Sciatic nerve (tissue), 2 donors: Measurements from ENCODE around the gene ATG101. TPM values are rescaled to one million over a fixed set of nuclear protein-coding genes. Genes with fewer than 3 reads are reported as not detected.
"Not testable (repeated sequence)": the region's sequence is repeated elsewhere in the genome, so short reads cannot be mapped to it uniquely, and the experiment has no call there.

Experiments
- ATAC-seq: fragments of 200-7000 bp; cut with Tn5 transposase; one replicate; pipeline ENCODE4 v1.9.1; 2020; ENCODE audit warnings: mild to moderate bottlenecking, moderate library complexity
- DNase-seq: peaks from one replicate; pipeline ENCODE4 v3.0.0-alpha.2; 2020; ENCODE audit warnings: low spot score
- intact Hi-C: fragments of 100-400 bp; cut with DNase I; formaldehyde crosslinking; loops from one replicate; pipeline ENCODE4 v1.14.2; 2022
- total RNA-seq: library from RNA; stranded (reverse); fragmentation: NEBNext Ultra II Directional; extraction: Animal tissue kit (Norgen Biotek cat#: 25700); gene quantifications from one replicate; pipeline ENCODE4 v1.2.1, GENCODE V29; 2021
- donor health status: DM: no; HTN: no; CAD: no.
- donor health status: DM: no; HTN: no; CAD: no.

The ATG101 gene
- total RNA-seq, 1 donor from 2014 or later: 28.2 TPM

GRCh38 chr12:52087961-52088820, 18.4 kb downstream of the ATG101 start:
- intact Hi-C loops: loop anchor here (10.0 kb wide), 1 partner anchor 253 kb away; no protein-coding TSS in a partner anchor
- ATAC-seq: no peak
- no peak for DNase-seq

- ATAC-seq: no peak
- intact Hi-C loops: loop anchor here (10.0 kb wide), 1 partner anchor 255 kb away; no protein-coding TSS in a partner anchor
Observed at GRCh38 chr12:52089491-52089890, 19.7 kb downstream of the ATG101 start.

GRCh38 chr12:52090291-52090690, 20.5 kb downstream of the ATG101 start:
- DNase-seq: no peak
- intact Hi-C loops: no loop called here
- ATAC-seq: no peak

More at GRCh38 chr12:52089491-52089890, 19.7 kb downstream of the ATG101 start:
- DNase-seq: no peak

- ATAC-seq (no peak), DNase-seq (no peak)
- intact Hi-C loops: no loop called here
Observed at GRCh38 chr12:52091061-52091460, 21.3 kb downstream of the ATG101 start.

- no peak for DNase-seq
- intact Hi-C loops: no loop called here
- no peak for ATAC-seq
Observed at GRCh38 chr12:52091869-52092268, 22.1 kb downstream of the ATG101 start.

GRCh38 chr12:52093346-52093745, 23.6 kb downstream of the ATG101 start:
- ATAC-seq: no peak
- intact Hi-C loops: no loop called here
- no peak for DNase-seq

GRCh38 chr12:52096332-52097044, 26.7 kb downstream of the ATG101 start:
- intact Hi-C loops: no loop called here
- ATAC-seq (no peak), DNase-seq (no peak)

GRCh38 chr12:52097045-52097666, 27.4 kb downstream of the ATG101 start:
- intact Hi-C loops: no loop called here
- DNase-seq: no peak
- no peak for ATAC-seq

GRCh38 chr12:52104431-52105089, 34.8 kb downstream of the ATG101 start:
- DNase-seq, intact Hi-C loops, ATAC-seq: not testable (repeated sequence)

- intact Hi-C loops: not testable (repeated sequence)
Observed at GRCh38 chr12:52116222-52117125, 46.7 kb downstream of the ATG101 start.

GRCh38 chr12:52117806-52118475, 48.2 kb downstream of the ATG101 start:
- DNase-seq, intact Hi-C loops, ATAC-seq: not testable (repeated sequence)

More at GRCh38 chr12:52116222-52117125, 46.7 kb downstream of the ATG101 start:
- not testable (repeated sequence) for DNase-seq, ATAC-seq

GRCh38 chr12:52119398-52120254, 49.8 kb downstream of the ATG101 start:
- DNase-seq (no peak), ATAC-seq (peak; percentile 40)
- intact Hi-C loops: no loop called here

GRCh38 chr12:52120951-52121823, 51.4 kb downstream of the ATG101 start:
- ATAC-seq (peak; percentile 40), DNase-seq (no peak)
- intact Hi-C loops: no loop called here

- ATAC-seq: peak; percentile 51
- DNase-seq: peak; percentile 83
Observed at GRCh38 chr12:52121824-52122539, 52.2 kb downstream of the ATG101 start.

GRCh38 chr12:52122540-52122871, 52.7 kb downstream of the ATG101 start:
- no peak for ATAC-seq
- DNase-seq: no peak
- intact Hi-C loops: no loop called here

More at GRCh38 chr12:52121824-52122539, 52.2 kb downstream of the ATG101 start:
- intact Hi-C loops: no loop called here
